ENCODE measurements around the gene PLRG1.

PLRG1 gene

GRCh38 chr4:154516318-154517029, 33.7 kb downstream of the PLRG1 start:
- no peak for DNase-seq

DNA sequence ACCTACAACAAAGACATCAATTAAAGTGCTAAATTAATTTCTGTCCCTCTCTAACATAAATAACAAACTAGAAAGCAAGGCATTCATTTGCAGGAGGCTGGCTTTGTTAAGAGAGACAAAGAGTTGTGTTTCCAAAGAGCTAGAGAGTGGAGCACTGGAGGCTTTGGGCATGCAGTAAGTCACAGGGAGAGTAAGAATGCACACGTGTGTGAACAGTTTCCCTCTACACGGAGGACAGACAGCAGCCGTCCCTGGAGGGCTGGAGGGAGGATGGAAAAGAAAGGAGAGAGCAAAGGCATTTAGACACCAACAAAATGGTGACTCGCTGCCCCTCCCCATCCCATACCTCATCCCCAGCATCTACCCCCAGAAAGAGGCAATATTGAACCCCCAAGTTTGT, 38.2 kb downstream of the PLRG1 start:
- no peak for DNase-seq

GRCh38 chr4:154511548-154511947, 38.7 kb downstream of the PLRG1 start:
- DNase-seq: no peak

DNA sequence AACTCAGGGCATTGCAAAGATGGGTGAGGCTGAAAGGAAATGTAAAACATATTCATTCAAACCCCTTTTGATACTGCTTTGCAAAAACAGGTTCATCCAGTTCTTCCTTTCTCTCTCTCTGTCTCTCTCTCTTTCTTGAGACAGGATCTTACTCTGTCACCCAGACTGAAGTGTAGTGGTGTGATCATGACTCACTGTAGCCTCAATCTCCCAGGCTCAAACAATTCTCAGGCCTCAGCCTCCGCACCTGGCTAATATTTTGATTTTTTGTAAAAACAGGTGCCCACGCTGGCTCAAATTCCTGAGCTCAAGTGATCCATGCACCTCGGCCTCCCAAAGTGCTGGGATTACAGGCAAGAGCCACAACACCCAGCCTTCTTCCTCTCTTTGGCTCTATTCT, 43.0 kb downstream of the PLRG1 start:
- no peak for DNase-seq

DNA sequence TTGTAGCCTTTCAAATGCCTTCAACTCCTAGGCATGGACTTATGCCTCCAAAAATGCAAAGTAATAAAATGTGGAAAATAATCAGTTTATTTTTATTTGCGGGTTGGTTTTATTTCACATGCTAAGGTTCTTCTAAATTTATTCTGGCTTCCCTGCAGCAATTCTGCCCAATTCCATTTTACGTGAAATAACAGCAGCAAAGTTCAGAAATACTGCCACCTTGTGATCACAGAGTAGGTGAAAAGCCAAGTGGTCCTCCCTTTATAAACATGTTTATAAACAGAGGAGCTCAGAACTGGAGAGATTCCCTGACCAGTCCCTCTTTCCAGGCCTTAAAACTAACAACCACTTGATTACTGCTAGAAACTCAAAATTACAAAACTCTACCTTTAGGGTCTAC, 43.9 kb downstream of the PLRG1 start:
- no peak for DNase-seq

- DNase-seq: no peak
Observed at GRCh38 chr4:154503598-154503997, 46.6 kb downstream of the PLRG1 start.

- DNase-seq: no peak
Observed at GRCh38 chr4:154502111-154502510, 48.1 kb downstream of the PLRG1 start.

DNA sequence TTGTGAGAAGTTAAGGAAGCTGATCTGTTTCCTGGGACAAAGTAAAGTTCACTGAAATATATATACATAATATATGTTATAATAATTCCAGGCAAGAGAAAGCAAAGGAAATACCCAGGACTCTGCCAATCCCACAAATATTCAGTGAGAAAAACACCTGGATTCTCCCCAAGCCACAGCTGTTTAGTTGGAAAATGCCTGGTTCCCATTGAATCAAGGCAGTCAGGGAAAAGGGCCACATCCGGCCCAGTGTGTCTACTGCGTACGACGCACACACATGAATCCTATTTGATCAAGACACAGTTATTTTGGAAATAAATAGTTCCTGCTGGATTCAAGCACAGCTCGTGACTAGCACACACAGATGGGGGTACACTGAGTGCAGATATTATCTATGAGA, 52.3 kb downstream of the PLRG1 start:
- DNase-seq: no peak

DNA sequence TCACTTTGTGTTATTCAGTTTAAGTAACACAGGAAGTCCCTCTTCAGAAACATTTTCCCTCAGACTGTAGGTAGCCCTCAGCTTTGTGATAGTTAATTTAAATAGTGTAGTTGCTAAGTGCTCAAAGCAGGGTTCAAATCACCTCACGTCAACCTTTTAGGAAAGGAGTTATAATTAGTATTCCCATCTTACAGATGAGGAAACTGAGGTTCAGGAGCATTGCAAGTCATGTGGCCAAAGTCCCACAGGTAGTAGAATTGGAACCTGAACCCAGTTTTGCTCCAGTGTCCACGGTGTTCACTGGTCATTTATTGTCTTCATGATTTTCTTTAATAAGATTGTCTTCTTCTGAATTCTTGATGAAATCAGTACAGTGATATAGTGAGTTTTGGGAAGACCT, 54.3 kb downstream of the PLRG1 start:
- no peak for DNase-seq

- DNase-seq: no peak
Observed at GRCh38 chr4:154492288-154492687, 57.9 kb downstream of the PLRG1 start.

- no peak for DNase-seq
Observed at GRCh38 chr4:154491341-154492271, 58.6 kb downstream of the PLRG1 start, which contains the start of gene DCHS2. DCHS2 (minus strand) TSS chr4:154491799; CDS start chr4:154491355, 444 bp downstream.

- DNase-seq: no peak
Observed at GRCh38 chr4:154490583-154491340, 59.4 kb downstream of the PLRG1 start.

- DNase-seq: no peak
Observed at GRCh38 chr4:154490234-154490582, 60.0 kb downstream of the PLRG1 start.

DNA sequence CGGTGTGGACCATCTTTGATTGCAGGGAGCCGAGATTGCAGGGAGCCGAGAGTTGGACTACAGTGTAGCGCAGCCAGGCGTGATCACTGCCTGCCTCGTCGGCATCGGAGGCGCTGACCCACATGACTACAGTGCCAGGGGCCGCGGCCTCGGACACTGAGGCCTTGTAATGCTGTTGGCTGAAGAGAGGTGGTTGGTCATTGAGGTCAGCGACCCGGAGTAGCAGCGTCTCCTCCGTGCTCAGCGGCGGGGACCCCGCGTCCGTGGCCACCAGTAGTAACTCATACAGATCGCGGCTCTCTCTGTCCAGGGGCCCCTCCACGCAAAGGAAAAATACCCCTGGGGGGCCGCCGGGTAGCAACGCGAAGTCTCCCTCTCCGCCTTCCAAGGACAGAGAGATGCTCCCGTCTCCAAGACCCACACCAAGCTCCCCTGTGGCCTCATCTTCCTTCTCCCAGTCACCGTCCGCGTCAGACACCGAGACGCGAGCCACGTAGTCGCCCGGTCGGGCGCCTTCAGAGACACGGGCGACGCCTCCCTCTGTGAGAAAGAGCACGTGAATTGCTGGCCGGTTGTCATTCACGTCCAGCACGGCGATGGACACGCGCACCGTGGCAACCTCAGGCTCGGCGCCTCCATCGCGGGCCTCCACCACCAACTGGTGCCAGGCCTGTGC, 60.5 kb downstream of the PLRG1 start:
- DNase-seq: no peak

DNA sequence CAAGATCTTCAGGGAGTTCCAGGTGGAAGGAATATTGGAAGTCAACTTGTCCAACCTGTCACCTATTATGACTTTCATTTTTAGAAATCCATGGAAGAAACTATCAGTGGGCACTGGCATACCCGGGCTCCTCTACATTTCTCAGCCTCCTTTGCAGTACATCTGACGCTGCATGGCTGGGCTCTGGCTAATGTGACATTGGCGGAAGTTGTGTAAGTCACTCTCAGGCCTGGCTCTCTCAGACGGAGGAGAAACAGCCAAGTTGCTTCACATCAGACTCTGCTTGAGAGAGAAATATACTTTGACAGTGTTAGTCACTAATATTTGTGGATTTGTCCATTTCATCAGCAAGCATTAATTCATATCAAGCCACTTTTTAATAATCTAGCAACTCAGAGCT, 63.1 kb downstream of the PLRG1 start:
- no peak for DNase-seq

DNA sequence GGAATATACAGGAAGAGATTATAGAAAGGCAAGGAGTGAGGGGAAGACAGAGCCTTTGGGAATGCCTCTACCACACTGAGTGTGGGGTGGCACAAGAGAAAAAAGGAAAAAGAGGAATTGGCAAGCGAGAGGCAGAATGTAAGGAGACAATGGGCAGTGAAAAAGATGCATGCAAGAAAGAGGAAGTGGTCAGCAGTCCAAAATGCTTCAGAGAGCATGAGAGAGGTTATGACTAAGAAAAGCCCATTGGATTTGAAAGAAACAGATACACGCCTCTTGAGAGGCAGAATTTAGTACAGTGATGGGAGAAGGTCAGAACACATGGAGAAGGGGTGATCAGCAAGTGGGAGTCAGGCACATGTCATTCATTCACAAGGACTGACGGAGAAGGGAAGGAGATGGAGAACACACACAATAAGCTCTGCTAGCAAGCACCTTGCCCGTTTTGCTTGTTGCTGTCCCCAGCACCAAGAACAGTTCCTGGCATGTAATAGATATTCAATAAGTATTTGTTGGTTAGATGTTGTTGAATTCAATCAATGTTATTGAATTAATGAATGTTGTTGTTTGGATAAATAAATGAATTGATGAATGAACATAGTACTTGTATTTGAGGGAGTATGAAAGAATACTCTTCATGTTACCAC, 65.0 kb downstream of the PLRG1 start:
- no peak for DNase-seq

All from activated T-cell treated with anti-CD3 and anti-CD28 coated beads for 4 hours (primary cell).